IMR-90 (cell line): ENCODE results near the gene PPP1R37.

Experiments used
- FOS ChIP-seq: fragments of 150-350 bp; IDR thresholded peaks from 2 replicates; pipeline ENCODE4 v1.6.1; 2016; ENCODE audit warnings: low read depth, low read length
- POLR2A ChIP-seq: IDR thresholded peaks from 2 replicates; pipeline ENCODE4 v1.6.1; 2012; ENCODE audit warnings: mild to moderate bottlenecking, low read depth, low read length
- RFX5 ChIP-seq: IDR thresholded peaks from 2 replicates; pipeline ENCODE4 v1.8.0; 2012; ENCODE audit warnings: low read depth, mild to moderate bottlenecking, low read length, moderate library complexity

DNA sequence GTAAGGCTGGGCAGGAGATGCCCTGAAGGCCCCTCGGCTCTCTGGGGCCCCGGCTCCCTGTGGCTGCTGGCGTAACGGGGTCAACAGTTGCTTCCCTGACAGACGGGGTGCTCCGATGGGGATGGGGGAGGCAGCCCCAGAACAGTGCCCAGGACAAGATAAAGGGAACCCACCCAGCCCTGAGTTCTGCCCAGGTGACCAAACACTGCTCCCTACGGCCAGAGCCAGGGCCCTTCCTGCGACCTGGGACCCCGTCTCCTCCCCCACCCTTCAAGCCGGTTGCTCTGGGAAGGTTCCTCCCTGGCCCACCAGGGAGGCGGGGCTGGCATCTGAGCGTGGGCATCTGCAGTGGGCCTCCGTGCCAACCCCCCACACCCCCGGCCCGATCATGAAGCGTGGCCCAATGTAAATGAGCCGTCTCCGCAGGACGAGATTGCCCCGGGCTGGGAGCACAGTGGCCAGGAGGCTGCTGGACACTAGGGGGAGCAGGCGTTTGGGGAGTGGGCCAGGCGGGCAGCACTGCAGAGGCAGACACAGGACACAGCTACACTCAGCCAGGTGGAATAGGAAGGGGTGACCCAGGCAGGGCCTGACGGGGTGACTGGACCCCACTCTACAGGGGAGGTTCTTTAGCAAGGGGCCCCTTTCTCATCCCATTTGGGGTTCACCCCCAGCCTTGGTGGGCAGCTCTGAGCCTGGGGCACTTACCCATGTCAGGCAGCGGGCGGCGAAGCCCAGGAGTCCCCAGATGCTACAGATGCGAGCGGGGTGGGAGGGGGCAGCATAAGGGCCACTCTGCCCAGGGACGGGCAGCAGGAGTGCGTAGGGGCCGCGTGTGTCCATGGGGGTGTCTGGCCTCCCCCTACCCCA, 69.0 kb downstream of the PPP1R37 start:
- TF ChIP-seq RFX5: no peak
- TF ChIP-seq POLR2A: no peak
- no peak for TF ChIP-seq FOS
